Type B pancreatic cell (in vitro differentiated cells): Measurements from ENCODE around the gene STC2. TPM values are rescaled to one million over a fixed set of nuclear protein-coding genes. Genes with fewer than 3 reads are reported as not detected.

Source experiments
- DNase-seq: peaks from one replicate; pipeline ENCODE4 v3.0.0; 2021; ENCODE audit warnings: mixed read lengths; ENCODE audit not compliant: unreplicated experiment; ENCODE audit errors: extremely low spot score
- H3K27ac Mint-ChIP-seq: 2 replicates; pipeline ENCODE4 v1.8.0; 2021; ENCODE audit warnings: mild to moderate bottlenecking, mixed read lengths
- H3K27me3 Mint-ChIP-seq: 2 replicates; pipeline ENCODE4 v1.8.0; 2021; ENCODE audit warnings: mixed read lengths
- H3K36me3 Mint-ChIP-seq: 2 replicates; pipeline ENCODE4 v1.8.0; 2021; ENCODE audit warnings: mixed read lengths
- H3K4me1 Mint-ChIP-seq: one replicate; pipeline ENCODE4 v1.8.0; 2021; ENCODE audit warnings: mixed read lengths; ENCODE audit not compliant: unreplicated experiment
- H3K4me3 Mint-ChIP-seq: 2 replicates; pipeline ENCODE4 v1.8.0; 2021; ENCODE audit warnings: mild to moderate bottlenecking, mixed read lengths
- H3K9me3 Mint-ChIP-seq: 2 replicates; pipeline ENCODE4 v1.8.0; 2021; ENCODE audit warnings: mixed read lengths
- CTCF ChIP-seq: fragments of 200-600 bp; sonication (generic); conservative IDR thresholded peaks from 2 replicates; pipeline ENCODE4 v1.5.0; 2021; ENCODE audit warnings: antibody characterized with exemption, mild to moderate bottlenecking
- total RNA-seq: library from RNA; stranded (reverse); gene quantifications from 2 replicates; pipeline ENCODE4 v1.2.1, GENCODE V29; 2021; ENCODE audit warnings: low replicate concordance

Gene STC2
- total RNA-seq, 1 donor from 2014 or later: 25.7 TPM

GRCh38 chr5:173298213-173298926 is 29.8 kb downstream of the STC2 start:
- Mint-ChIP-seq H3K4me3 (no peak overlapping the region), H3K27ac (no peak overlapping the region)

GRCh38 chr5:173297813-173298212 is 30.4 kb downstream of the STC2 start:
- Mint-ChIP-seq H3K4me3 (no peak overlapping the region), H3K36me3 (no peaks in the 10 kb centered on the region), H3K27me3 (peaks cover 18% of the 10 kb centered on the region), H3K4me1 (peaks cover 37% of the 10 kb centered on the region), H3K9me3 (no peaks in the 10 kb centered on the region), H3K27ac (no peak overlapping the region)
- no peak for TF ChIP-seq CTCF
- DNase-seq: no peak

More at GRCh38 chr5:173298213-173298926, 29.8 kb downstream of the STC2 start:
- no peaks in the 10 kb centered on the region for H3K9me3 Mint-ChIP-seq
- peaks cover 42% of the 10 kb centered on the region for H3K4me1 Mint-ChIP-seq
- no peak for DNase-seq
- TF ChIP-seq CTCF: no peak
- H3K36me3 Mint-ChIP-seq: no peaks in the 10 kb centered on the region
- H3K27me3 Mint-ChIP-seq: peaks cover 18% of the 10 kb centered on the region

- Mint-ChIP-seq H3K27me3 (peaks cover 15% of the 10 kb centered on the region), H3K4me1 (peaks cover 36% of the 10 kb centered on the region), H3K9me3 (no peaks in the 10 kb centered on the region), H3K27ac (no peak overlapping the region), H3K36me3 (no peaks in the 10 kb centered on the region), H3K4me3 (no peak overlapping the region)
- no peak for DNase-seq
- no peak for TF ChIP-seq CTCF
Measured at GRCh38 chr5:173296737-173297676, 31.2 kb downstream of the STC2 start.

- DNase-seq: no peak
- peaks cover 41% of the 10 kb centered on the region for H3K4me1 Mint-ChIP-seq
- no peaks in the 10 kb centered on the region for H3K36me3 Mint-ChIP-seq
- no peak for TF ChIP-seq CTCF
- peaks cover 21% of the 10 kb centered on the region for H3K27me3 Mint-ChIP-seq
- no peak overlapping the region for H3K27ac Mint-ChIP-seq
- no peak overlapping the region for H3K4me3 Mint-ChIP-seq
- H3K9me3 Mint-ChIP-seq: no peaks in the 10 kb centered on the region
Measured at GRCh38 chr5:173295796-173296195, 32.4 kb downstream of the STC2 start.

- Mint-ChIP-seq H3K4me1 (peaks cover 46% of the 10 kb centered on the region), H3K9me3 (no peaks in the 10 kb centered on the region), H3K27ac (peak overlapping the region; percentile 44), H3K27me3 (peaks cover 30% of the 10 kb centered on the region), H3K36me3 (no peaks in the 10 kb centered on the region), H3K4me3 (peak overlapping the region; percentile 11)
- TF ChIP-seq CTCF: no peak
- no peak for DNase-seq
Measured at GRCh38 chr5:173294673-173295320, 33.4 kb downstream of the STC2 start.
